Astrocyte (in vitro differentiated cells and primary cell): ENCODE data around the gene TMEM271. TPM values are rescaled to one million over a fixed set of nuclear protein-coding genes. Genes with fewer than 3 reads are reported as not detected.

Experiments
- DNase-seq: peaks from one replicate; pipeline ENCODE4 v3.0.0-alpha.2; 2010; ENCODE audit warnings: low read depth
- FAIRE-seq: peaks from 2 replicates; lab custom pipeline; 2011; peaks lifted over from hg19 to GRCh38; lab: Jason Lieb, UNC
- H2AFZ ChIP-seq: 2 replicates; pipeline ENCODE4 v1.6.0; 2012; ENCODE audit warnings: low read depth, low read length, inconsistent platforms
- H3K27ac ChIP-seq: 2 replicates; pipeline ENCODE4 v1.5.1; 2011; ENCODE audit warnings: low read depth, low read length, inconsistent platforms
- H3K27me3 ChIP-seq: 2 replicates; pipeline ENCODE4 v1.6.0; 2011; ENCODE audit warnings: low read length, inconsistent platforms; ENCODE audit not compliant: insufficient read depth
- H3K36me3 ChIP-seq: 2 replicates; pipeline ENCODE4 v1.5.1; 2011; ENCODE audit warnings: low read length, inconsistent platforms; ENCODE audit not compliant: insufficient read depth
- H3K4me1 ChIP-seq: 2 replicates; pipeline ENCODE4 v1.5.1; 2011; ENCODE audit warnings: low read length, inconsistent platforms; ENCODE audit not compliant: insufficient read depth
- H3K4me2 ChIP-seq: 2 replicates; pipeline ENCODE4 v1.6.0; 2012; ENCODE audit warnings: low read length, inconsistent platforms
- H3K4me3 ChIP-seq: 2 replicates; pipeline ENCODE4 v1.5.1; 2011; ENCODE audit warnings: low read depth, mild to moderate bottlenecking, low read length, inconsistent platforms; ENCODE audit not compliant: insufficient read depth
- H3K79me2 ChIP-seq: 2 replicates; pipeline ENCODE4 v1.6.0; 2012; ENCODE audit warnings: mild to moderate bottlenecking, low read length, inconsistent platforms; ENCODE audit not compliant: insufficient read depth
- H3K9ac ChIP-seq: 2 replicates; pipeline ENCODE4 v1.6.0; 2012; ENCODE audit warnings: mild to moderate bottlenecking, low read length, inconsistent platforms
- H3K9me3 ChIP-seq: 2 replicates; pipeline ENCODE4 v1.5.1; 2012; ENCODE audit warnings: low read depth, mild to moderate bottlenecking, low read length, inconsistent platforms; ENCODE audit not compliant: insufficient read depth
- H4K20me1 ChIP-seq: 2 replicates; pipeline ENCODE4 v1.6.0; 2012; ENCODE audit warnings: low read length, inconsistent platforms; ENCODE audit not compliant: insufficient read depth
- H3K27ac Mint-ChIP-seq: one replicate; pipeline ENCODE4 v1.8.0; 2021; ENCODE audit warnings: mild to moderate bottlenecking, mixed read lengths; ENCODE audit not compliant: unreplicated experiment
- H3K27me3 Mint-ChIP-seq: one replicate; pipeline ENCODE4 v1.8.0; 2021; ENCODE audit warnings: low read depth, mixed read lengths; ENCODE audit not compliant: unreplicated experiment
- H3K36me3 Mint-ChIP-seq: one replicate; pipeline ENCODE4 v1.8.0; 2021; ENCODE audit warnings: low read depth, mixed read lengths; ENCODE audit not compliant: unreplicated experiment
- H3K4me1 Mint-ChIP-seq: one replicate; pipeline ENCODE4 v1.8.0; 2021; ENCODE audit warnings: low read depth, mixed read lengths; ENCODE audit not compliant: unreplicated experiment
- H3K4me3 Mint-ChIP-seq: one replicate; pipeline ENCODE4 v1.8.0; 2021; ENCODE audit warnings: mild to moderate bottlenecking, moderate library complexity, mixed read lengths; ENCODE audit not compliant: unreplicated experiment
- H3K9me3 Mint-ChIP-seq: one replicate; pipeline ENCODE4 v1.8.0; 2021; ENCODE audit warnings: mild to moderate bottlenecking, mixed read lengths; ENCODE audit not compliant: unreplicated experiment
- EZH2 ChIP-seq: IDR thresholded peaks from 2 replicates; pipeline ENCODE4 v1.6.1; 2012; ENCODE audit warnings: mild to moderate bottlenecking, low read length, inconsistent platforms; ENCODE audit not compliant: insufficient read depth
- total RNA-seq: library from RNA; stranded (reverse); gene quantifications from 2 replicates; pipeline ENCODE4 v1.2.1, GENCODE V29; 2021
- TF ChIP-seq, protein P1 (sequence below): IDR thresholded peaks from 2 replicates; pipeline ENCODE4 v1.5.1; 2011; ENCODE audit warnings: low read depth, mild to moderate bottlenecking, inconsistent platforms, low read length, moderate library complexity; ENCODE audit not compliant: insufficient read depth

TMEM271 gene
- total RNA-seq, 1 donor from 2014 or later, result 4.4 TPM

DNA sequence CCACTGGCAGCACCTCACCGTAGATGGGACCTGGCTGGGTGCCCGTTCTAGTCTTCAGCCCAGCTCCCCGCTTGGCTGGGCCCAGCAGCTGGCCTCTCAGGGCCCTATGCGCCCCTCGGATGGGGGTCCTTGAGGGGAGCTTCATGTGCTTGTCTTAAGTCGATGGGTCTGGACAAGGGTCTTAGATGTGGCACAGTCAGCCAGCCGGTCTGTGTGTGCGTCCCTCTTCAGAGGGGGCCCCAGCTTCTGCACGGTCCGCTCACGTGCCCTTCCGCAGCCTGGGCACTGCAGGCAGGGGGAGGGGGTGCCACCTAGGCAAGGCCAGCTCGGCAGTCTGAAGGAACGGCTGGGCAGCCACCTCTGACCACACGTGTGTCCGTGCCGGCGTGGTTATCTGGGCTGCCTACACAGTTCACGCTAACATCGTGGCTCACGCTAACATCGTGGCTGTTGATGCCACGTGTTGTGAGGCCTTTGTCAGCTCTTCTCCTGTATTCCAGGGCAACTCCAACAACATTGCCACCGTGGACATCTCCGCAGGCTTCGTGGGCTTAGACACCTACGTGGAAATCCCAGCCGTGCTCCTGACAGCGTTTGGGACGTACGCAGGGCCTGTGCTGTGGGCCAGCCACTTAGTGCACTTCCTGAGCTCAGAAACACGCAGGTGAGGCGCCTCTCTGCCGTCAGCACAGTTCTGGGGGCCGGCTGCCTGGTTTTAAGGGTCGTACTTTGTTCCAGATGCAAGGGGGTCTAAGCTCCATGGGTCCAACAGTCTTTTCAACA is 42.6 kb downstream of the TMEM271 start:
- no peaks in the 10 kb centered on the region for H3K4me1 Mint-ChIP-seq

DNA sequence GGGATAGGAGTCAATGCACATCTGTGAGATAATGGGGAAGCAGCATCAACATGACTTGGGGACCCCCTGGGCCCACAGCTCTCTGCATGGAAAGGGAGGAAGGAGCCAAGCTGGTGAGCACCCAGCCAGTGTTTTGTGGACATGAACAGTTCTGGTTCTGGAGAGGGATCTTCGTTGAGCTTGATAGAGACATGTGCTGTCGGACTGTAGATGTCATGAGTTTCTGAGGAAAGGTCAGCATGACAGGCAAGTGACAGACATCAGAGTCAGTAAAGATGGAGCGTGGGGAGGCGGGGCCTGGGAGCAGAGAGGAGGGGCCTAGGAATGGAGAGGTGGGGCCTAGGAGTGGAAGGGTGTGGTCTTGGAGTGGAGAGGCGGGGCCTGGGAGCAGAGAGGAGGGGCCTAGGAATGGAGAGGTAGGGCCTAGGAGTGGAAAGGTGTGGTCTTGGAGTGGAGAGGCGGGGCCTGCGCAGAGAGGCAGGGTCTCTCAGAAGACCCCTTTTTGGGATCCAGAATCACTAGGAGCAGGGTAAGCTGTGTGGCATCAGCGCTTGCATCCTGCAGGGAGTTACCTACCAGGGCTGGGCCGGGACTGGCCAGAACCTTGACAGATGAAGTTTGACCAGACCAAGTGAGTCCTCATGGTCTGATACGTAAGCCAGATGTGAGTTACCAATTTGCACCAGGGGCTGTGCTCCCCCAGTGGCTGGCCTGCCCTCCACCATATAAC is 43.3 kb downstream of the TMEM271 start:
- no peaks in the 10 kb centered on the region for H3K9me3 Mint-ChIP-seq
- Histone ChIP-seq H3K4me1 (no peaks in the 10 kb centered on the region), H3K4me2 (no peak overlapping the region), H4K20me1 (peaks cover 7% of the 10 kb centered on the region), H3K27me3 (no peaks in the 10 kb centered on the region), H3K9me3 (no peaks in the 10 kb centered on the region), H2AFZ (no peak overlapping the region), H3K79me2 (peaks cover 8% of the 10 kb centered on the region), H3K9ac (no peak overlapping the region), H3K27ac (no peak overlapping the region), H3K36me3 (peaks cover 3% of the 10 kb centered on the region), H3K4me3 (no peak overlapping the region)
- peaks cover 24% of the 10 kb centered on the region for H3K36me3 Mint-ChIP-seq
- TF ChIP-seq, protein P1, sequence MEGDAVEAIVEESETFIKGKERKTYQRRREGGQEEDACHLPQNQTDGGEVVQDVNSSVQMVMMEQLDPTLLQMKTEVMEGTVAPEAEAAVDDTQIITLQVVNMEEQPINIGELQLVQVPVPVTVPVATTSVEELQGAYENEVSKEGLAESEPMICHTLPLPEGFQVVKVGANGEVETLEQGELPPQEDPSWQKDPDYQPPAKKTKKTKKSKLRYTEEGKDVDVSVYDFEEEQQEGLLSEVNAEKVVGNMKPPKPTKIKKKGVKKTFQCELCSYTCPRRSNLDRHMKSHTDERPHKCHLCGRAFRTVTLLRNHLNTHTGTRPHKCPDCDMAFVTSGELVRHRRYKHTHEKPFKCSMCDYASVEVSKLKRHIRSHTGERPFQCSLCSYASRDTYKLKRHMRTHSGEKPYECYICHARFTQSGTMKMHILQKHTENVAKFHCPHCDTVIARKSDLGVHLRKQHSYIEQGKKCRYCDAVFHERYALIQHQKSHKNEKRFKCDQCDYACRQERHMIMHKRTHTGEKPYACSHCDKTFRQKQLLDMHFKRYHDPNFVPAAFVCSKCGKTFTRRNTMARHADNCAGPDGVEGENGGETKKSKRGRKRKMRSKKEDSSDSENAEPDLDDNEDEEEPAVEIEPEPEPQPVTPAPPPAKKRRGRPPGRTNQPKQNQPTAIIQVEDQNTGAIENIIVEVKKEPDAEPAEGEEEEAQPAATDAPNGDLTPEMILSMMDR, result no peak
- TF ChIP-seq EZH2, result no peak
- no peaks in the 10 kb centered on the region for H3K4me1 Mint-ChIP-seq
- H3K27me3 Mint-ChIP-seq, result no peaks in the 10 kb centered on the region
- no peak overlapping the region for H3K4me3 Mint-ChIP-seq
- peak overlapping the region; percentile 19 for H3K27ac Mint-ChIP-seq
- DNase-seq (no peak), FAIRE-seq (no peak)

More for the DNA sequence above, 42.6 kb downstream of the TMEM271 start:
- FAIRE-seq, result no peak
- Mint-ChIP-seq H3K27me3 (no peaks in the 10 kb centered on the region), H3K4me3 (no peak overlapping the region), H3K36me3 (peaks cover 19% of the 10 kb centered on the region), H3K27ac (no peak overlapping the region), H3K9me3 (no peaks in the 10 kb centered on the region)
- Histone ChIP-seq H3K4me1 (no peaks in the 10 kb centered on the region), H3K27ac (no peak overlapping the region), H4K20me1 (peaks cover 7% of the 10 kb centered on the region), H3K79me2 (peaks cover 6% of the 10 kb centered on the region), H3K36me3 (peaks cover 4% of the 10 kb centered on the region), H3K9ac (no peak overlapping the region), H3K4me3 (no peak overlapping the region), H3K27me3 (no peaks in the 10 kb centered on the region), H3K4me2 (no peak overlapping the region), H2AFZ (no peak overlapping the region), H3K9me3 (no peaks in the 10 kb centered on the region)
- TF ChIP-seq, protein P1, result no peak
- TF ChIP-seq EZH2, result no peak
- no peak for DNase-seq
